Erythroblast (primary cell): Measurements from ENCODE around the gene FOXC1.

Experiments used
- GATA1 ChIP-seq: IDR thresholded peaks from 2 replicates; pipeline ENCODE4 v1.6.1; 2011; ENCODE audit warnings: low read depth, mild to moderate bottlenecking, control low read depth, low read length, moderate library complexity
- POLR2A ChIP-seq: IDR thresholded peaks from 2 replicates; pipeline ENCODE4 v1.6.1; 2011; ENCODE audit warnings: mild to moderate bottlenecking, low read length

DNA sequence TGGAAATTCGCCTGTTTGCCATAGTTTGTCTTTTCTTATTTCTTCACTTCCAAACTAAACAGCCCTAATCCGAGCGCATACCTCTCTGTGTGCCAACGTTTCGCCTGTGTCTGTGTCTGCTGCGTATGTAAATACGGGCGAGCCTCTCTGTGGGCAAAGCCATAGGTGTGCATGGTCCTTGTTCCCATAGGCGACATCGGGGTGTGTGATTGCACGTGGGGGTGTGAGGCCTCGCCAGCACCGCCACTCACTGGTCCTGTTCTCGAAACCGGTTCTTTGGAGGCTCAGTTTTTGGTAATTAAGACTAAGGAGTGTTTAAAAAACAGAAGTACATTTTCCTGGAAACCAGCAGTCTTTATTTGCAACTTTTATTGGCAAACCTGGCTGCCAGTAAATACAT, 6.0 kb upstream of the FOXC1 start:
- no peak for TF ChIP-seq POLR2A
- no peak for TF ChIP-seq GATA1
